ENCODE results near the gene TUT1.
A peak's percentile ranks its signal among the peaks of the same experiment; 100 is the strongest.

TUT1 gene

DNA sequence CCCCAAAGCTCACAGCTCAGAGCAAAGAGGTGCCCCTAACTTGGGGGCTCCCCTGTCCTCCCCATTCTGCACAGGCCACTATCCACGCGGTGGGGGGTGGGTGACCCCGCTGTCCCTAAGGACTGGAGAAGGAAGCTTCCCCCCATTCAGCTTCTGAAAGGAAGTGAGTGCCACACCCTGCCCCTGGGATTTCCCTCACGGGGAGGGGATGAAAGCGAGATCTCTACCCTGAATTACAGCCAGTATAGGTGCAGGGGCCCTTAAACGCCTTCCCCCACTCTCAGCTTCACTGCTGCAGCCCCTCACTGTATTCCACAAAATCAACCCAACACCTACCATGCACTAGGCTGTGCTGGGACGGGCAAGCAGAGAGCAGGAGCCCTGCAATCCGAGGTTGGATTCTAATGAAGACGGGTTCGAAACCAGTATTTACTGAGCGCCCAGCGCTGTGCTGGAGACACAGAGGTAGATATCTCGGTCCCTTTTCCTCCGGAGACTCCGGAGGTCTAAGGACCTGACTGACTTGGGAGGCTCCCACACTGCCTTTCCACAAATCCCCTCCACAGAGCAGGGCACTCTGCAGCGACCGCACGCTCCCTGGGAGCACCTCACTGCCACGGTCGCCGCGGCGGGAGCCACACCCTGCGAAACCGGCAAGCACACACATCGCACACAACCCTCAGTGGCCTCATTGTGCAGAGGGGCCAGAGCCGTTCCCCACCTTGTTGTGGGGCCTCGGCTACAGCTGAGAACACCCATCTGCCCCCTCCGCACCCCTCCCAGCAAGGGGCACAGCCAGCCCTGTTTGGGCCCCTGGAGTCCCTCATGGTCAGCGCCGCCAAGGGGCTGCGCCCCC lies 46.5 kb downstream of the TUT1 start:
- peak overlapping the region; percentile 69 for H3K27ac ChIP-seq
- H3K36me3 ChIP-seq (ENCODE audit: control insufficient read depth, insufficient read depth, low read length): no peaks in the 10 kb centered on the region
- H3K9ac ChIP-seq: no peak overlapping the region
- peaks cover 4% of the 10 kb centered on the region for H3K4me1 ChIP-seq
- TF ChIP-seq, protein P1, sequence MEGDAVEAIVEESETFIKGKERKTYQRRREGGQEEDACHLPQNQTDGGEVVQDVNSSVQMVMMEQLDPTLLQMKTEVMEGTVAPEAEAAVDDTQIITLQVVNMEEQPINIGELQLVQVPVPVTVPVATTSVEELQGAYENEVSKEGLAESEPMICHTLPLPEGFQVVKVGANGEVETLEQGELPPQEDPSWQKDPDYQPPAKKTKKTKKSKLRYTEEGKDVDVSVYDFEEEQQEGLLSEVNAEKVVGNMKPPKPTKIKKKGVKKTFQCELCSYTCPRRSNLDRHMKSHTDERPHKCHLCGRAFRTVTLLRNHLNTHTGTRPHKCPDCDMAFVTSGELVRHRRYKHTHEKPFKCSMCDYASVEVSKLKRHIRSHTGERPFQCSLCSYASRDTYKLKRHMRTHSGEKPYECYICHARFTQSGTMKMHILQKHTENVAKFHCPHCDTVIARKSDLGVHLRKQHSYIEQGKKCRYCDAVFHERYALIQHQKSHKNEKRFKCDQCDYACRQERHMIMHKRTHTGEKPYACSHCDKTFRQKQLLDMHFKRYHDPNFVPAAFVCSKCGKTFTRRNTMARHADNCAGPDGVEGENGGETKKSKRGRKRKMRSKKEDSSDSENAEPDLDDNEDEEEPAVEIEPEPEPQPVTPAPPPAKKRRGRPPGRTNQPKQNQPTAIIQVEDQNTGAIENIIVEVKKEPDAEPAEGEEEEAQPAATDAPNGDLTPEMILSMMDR (IDR thresholded peaks at IDR 0.05): no peak
- H2AFZ ChIP-seq: no peak overlapping the region
- H3K4me2 ChIP-seq (ENCODE audit: low read length): peak overlapping the region; percentile 71
- no peaks in the 10 kb centered on the region for H3K9me3 ChIP-seq (ENCODE audit: control insufficient read depth, low read length)
- peak overlapping the region; percentile 86 for H3K4me3 ChIP-seq (ENCODE audit: low read depth, low read length)
- no peaks in the 10 kb centered on the region for H3K27me3 ChIP-seq (ENCODE audit: control insufficient read depth, insufficient read depth, low read length)
- peaks cover 18% of the 10 kb centered on the region for H3K79me2 ChIP-seq

DNA sequence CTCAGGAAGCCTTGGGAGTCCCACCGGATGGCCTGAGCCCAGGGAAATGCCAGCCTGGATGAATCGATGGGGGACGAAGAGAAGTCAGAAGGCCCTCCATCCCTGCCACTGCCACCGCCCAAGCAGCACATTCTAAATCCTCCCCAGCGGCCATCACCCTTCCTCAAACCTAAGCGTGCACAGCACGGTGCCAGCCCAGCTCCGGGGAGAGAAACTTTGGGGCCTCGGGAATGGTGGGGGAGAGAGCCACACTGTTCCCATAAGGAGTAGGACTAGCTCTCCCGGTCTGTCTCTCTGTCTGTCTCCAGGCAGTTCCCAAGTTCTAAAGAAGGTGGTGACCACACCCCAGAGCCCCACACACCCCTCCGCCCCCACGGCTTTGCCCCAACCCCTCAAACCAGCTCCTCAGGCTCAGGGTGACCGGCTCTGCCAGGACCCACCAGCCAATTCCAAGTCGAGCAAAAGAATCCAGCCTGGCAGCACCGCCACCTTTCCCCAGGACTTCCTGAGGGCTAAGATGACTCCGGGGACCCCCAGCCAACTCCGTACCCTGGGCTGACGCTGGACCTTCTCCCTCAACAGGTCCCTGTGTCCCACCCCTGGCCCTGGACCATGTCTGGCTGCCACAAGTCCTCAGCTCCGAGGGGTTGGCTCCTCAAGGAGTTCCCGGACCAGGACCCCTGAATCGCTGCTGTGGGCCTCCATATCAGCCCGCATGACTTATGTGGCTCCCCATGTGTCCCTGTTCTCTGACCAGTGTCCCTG lies 47.5 kb downstream of the TUT1 start:
- Histone ChIP-seq H2AFZ (no peak overlapping the region), H3K79me2 (peaks cover 19% of the 10 kb centered on the region), H3K27ac (peak overlapping the region; percentile 42), H3K9me3 (ENCODE audit: control insufficient read depth, low read length) (no peaks in the 10 kb centered on the region), H3K4me1 (peaks cover 9% of the 10 kb centered on the region), H3K4me2 (ENCODE audit: low read length) (peak overlapping the region; percentile 71), H3K36me3 (ENCODE audit: control insufficient read depth, insufficient read depth, low read length) (no peaks in the 10 kb centered on the region), H3K4me3 (ENCODE audit: low read depth, low read length) (peak overlapping the region; percentile 86), H3K9ac (no peak overlapping the region), H3K27me3 (ENCODE audit: control insufficient read depth, insufficient read depth, low read length) (no peaks in the 10 kb centered on the region)
- TF ChIP-seq, protein P1 (IDR thresholded peaks at IDR 0.05): no peak

DNA sequence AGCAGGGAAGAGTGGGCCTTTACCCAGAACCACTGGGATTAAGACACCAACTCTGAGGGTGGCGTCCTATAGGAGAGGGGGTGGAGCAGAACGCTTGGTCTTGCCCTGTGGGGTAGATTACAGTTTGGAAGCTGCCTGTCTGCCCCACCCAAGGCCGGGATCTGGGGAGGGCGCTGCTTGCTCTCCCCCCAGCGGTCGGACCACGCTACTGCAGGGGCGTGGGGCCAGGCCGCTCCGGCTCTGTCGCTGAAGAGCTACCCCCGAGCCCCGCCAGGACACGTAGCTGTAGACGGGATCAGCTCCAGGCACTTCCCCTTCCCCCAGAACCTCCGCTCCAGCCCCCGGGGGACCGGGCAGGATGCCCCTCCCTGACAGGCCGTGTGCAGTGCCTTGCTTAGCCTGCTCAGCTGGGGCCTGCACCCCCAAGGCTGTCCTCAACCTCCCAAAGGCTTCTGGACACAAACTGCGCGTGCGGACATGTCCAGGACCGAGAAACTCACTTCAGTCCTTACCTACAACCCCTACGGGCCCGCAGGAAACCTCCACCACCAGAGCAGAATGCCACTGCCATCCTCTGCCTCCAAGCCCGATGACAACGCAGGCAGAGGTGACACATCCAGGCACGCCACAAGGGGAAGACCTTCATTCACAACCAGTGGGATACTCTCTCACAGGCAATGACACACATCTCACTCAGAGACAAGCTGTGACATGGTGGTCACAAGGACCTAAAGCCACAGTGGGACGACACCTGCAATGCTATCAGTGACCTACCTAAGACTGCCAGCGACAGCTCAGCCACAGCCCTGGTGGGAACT lies 48.4 kb downstream of the TUT1 start:
- H3K36me3 ChIP-seq (ENCODE audit: control insufficient read depth, insufficient read depth, low read length): no peaks in the 10 kb centered on the region
- H3K4me3 ChIP-seq (ENCODE audit: low read depth, low read length): peak overlapping the region; percentile 40
- peaks cover 21% of the 10 kb centered on the region for H3K79me2 ChIP-seq
- H3K27me3 ChIP-seq (ENCODE audit: control insufficient read depth, insufficient read depth, low read length): no peaks in the 10 kb centered on the region
- TF ChIP-seq, protein P1 (IDR thresholded peaks at IDR 0.05): peak; percentile 89
- H3K4me1 ChIP-seq: peaks cover 9% of the 10 kb centered on the region
- H3K9ac ChIP-seq: no peak overlapping the region
- H2AFZ ChIP-seq: peak overlapping the region; percentile 51
- peak overlapping the region; percentile 48 for H3K27ac ChIP-seq
- peak overlapping the region; percentile 53 for H3K4me2 ChIP-seq (ENCODE audit: low read length)
- no peaks in the 10 kb centered on the region for H3K9me3 ChIP-seq (ENCODE audit: control insufficient read depth, low read length)

DNA sequence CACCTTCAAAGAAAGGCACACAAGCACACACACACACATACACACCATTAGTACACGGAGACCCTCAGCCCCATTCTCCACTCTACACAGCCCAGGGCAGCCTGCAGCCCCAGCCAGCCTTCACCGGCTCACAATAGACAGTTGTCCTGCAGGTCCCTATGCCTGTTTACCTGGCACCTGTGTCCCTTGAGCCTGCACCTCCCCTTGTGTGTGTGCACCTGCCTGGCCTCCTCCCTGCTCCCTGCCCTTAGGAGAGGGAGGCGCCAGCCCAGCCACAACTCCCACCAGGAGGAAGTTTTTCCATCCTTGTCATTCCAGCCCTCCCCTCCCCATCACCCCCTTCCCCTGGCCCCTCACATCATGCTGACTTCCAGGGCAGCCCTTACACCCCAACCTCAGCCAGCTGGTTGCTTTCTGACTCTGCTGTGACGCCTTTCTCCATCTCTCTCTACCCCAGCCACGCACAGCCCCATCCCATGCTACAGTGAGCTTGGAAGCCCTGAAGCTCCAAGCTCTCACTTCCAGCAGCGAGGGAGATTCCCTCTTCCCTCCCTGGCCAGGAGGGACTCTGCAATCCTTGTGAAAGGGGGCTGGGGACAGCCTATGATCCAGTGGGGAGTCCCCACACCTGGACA lies 49.1 kb downstream of the TUT1 start:
- no peaks in the 10 kb centered on the region for H3K27me3 ChIP-seq (ENCODE audit: control insufficient read depth, insufficient read depth, low read length)
- H3K9ac ChIP-seq: no peak overlapping the region
- H3K4me2 ChIP-seq (ENCODE audit: low read length): peak overlapping the region; percentile 53
- TF ChIP-seq, protein P1 (IDR thresholded peaks at IDR 0.05): no peak
- H3K36me3 ChIP-seq (ENCODE audit: control insufficient read depth, insufficient read depth, low read length): no peaks in the 10 kb centered on the region
- peak overlapping the region; percentile 48 for H3K27ac ChIP-seq
- H3K4me1 ChIP-seq: peaks cover 9% of the 10 kb centered on the region
- H3K4me3 ChIP-seq (ENCODE audit: low read depth, low read length): peak overlapping the region; percentile 40
- no peaks in the 10 kb centered on the region for H3K9me3 ChIP-seq (ENCODE audit: control insufficient read depth, low read length)
- H3K79me2 ChIP-seq: peaks cover 21% of the 10 kb centered on the region
- H2AFZ ChIP-seq: no peak overlapping the region
